Tibial artery (tissue), 4 donors: ENCODE measurements around the gene MARCHF4.

Experiments used
- DNase-seq, 2 donors: peaks; one replicate each; pipeline ENCODE4 v3.0.0-alpha.2; 2019
- H3K27ac ChIP-seq, 2 donors: fragments of 200-600 bp; sonication (generic) in 1 of 2; 1 replicate in 1 of 2; 2 replicates in 1 of 2; pipeline ENCODE4 v1.5.1; 2018 to 2019; ENCODE audit warnings: mild to moderate bottlenecking in 1 of 2
- H3K27me3 ChIP-seq, 2 donors: fragments of 200-600 bp; sonication (generic) in 1 of 2; one replicate each; pipeline versions ENCODE4 v1.5.1 to v1.6.0; 2016 to 2019
- H3K36me3 ChIP-seq, 3 donors: fragments of 200-600 bp; sonication (generic) in 2 of 3; one replicate each; pipeline ENCODE4 v1.5.1; 2016 to 2019; ENCODE audit warnings: mild to moderate bottlenecking in 2 of 3
- H3K4me1 ChIP-seq, 4 donors: fragments of 200-600 bp; sonication (generic) in 2 of 4; 1 replicate in 3 of 4; 2 replicates in 1 of 4; pipeline ENCODE4 v1.5.1; 2016 to 2019
- H3K4me3 ChIP-seq, 2 donors: fragments of 200-600 bp; sonication (generic) in 1 of 2; 1 replicate in 1 of 2; 2 replicates in 1 of 2; pipeline ENCODE4 v1.5.1; 2018 to 2019; ENCODE audit warnings: mild to moderate bottlenecking in 2 of 2
- H3K9me3 ChIP-seq, 3 donors: fragments of 200-600 bp; sonication (generic) in 1 of 3; one replicate each; pipeline ENCODE4 v1.5.1; 2016 to 2019
- CTCF ChIP-seq, 2 experiments: fragments of 200-600 bp in 1 of 2; fragments of 450-650 bp in 1 of 2; IDR thresholded peaks; one replicate each; pipeline ENCODE4 v1.5.1; 2017 to 2019; ENCODE audit warnings: antibody characterized with exemption in 2 of 2, mild to moderate bottlenecking in 1 of 2, moderate library complexity in 1 of 2
- intact Hi-C: fragments of 100-400 bp; cut with DNase I; formaldehyde crosslinking; loops from one replicate; pipeline ENCODE4 v1.15.0; 2023; ENCODE audit warnings: low total_unique reads

Gene MARCHF4

DNA sequence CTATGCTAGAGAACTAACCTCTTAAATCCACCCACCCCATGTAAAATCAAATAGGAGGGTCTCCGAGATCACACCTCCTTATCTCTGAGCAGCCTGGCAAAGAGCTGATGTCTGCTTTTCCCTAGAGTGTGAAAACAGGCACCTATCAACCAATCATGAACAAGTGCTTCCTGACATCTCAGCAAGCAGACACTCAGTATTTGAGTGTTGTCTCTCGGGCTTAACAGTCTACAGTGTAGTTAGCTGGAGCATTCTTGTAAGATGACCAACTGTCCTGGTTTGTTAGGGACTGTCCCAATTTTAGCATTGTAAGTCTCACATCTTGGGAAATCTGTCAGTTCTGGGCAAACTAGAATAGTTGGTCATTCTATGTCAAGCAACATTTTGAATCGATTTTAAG lies 26.4 kb downstream of the MARCHF4 start:
- TF ChIP-seq CTCF (IDR thresholded peaks at IDR 0.05), result no peak
- Histone ChIP-seq H3K4me3 (no peak overlapping the region), H3K36me3 (no peaks in the 10 kb centered on the region), H3K27ac (no peak overlapping the region), H3K27me3 (no peaks in the 10 kb centered on the region), H3K9me3 (no peaks in the 10 kb centered on the region), H3K4me1 (peaks cover 0 to 5% (median under 1%) of the 10 kb centered on the region in 4 donors)
- intact Hi-C loops, result no loop called here
- no peak for DNase-seq

GRCh38 chr2:216344950-216345300 lies 27.4 kb downstream of the MARCHF4 start:
- no peaks in the 10 kb centered on the region for H3K27me3 ChIP-seq
- no peak overlapping the region for H3K27ac ChIP-seq
- no peaks in the 10 kb centered on the region for H3K36me3 ChIP-seq
- no peak for TF ChIP-seq CTCF (IDR thresholded peaks at IDR 0.05)
- intact Hi-C loops, result no loop called here
- H3K4me3 ChIP-seq, result no peak overlapping the region
- peaks cover 0 to 15% (median 6%) of the 10 kb centered on the region in 4 donors for H3K4me1 ChIP-seq
- DNase-seq, result no peak
- no peaks in the 10 kb centered on the region for H3K9me3 ChIP-seq

DNA sequence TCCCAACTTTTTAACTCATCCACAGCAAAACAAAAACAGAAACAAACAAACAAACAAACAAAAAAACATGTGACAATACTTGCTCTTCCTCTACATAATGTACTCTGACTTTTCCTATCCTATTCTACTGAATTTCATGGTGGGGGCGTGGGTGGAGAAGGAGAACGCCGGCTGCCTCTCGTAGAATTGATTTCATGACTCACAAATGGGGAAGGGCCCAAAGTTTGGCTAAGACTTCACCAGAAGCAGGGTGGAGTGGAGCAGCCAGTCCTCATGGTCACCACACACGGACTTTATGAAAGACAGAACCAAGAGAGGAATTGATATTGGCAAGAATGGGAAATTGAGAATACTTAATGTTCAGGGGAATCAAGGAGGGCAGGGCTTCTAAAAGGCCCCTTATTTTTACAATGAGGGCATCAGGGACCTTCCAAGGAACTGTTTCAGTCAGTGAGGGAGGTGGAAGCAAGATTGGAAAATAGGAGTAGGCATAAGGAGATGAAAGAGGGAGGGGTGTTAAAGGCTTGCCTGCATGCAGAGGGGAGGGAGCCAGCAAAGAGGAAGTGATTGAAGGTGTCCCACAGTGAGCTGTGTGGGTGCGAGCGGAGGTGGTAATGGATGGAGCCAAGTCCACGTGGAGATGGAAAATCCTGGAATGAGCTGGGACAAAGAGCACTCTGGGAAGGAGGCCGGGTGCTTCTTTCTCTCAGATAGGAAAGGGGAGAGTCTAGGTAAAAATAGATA lies 27.9 kb downstream of the MARCHF4 start:
- Histone ChIP-seq H3K4me1 (peaks cover 0 to 20% (median 11%) of the 10 kb centered on the region in 4 donors), H3K27ac (no peak overlapping the region), H3K9me3 (no peaks in the 10 kb centered on the region), H3K4me3 (no peak overlapping the region), H3K36me3 (no peaks in the 10 kb centered on the region), H3K27me3 (no peaks in the 10 kb centered on the region)
- no peak for TF ChIP-seq CTCF (IDR thresholded peaks at IDR 0.05)
- DNase-seq, result no peak
- intact Hi-C loops, result no loop called here

DNA sequence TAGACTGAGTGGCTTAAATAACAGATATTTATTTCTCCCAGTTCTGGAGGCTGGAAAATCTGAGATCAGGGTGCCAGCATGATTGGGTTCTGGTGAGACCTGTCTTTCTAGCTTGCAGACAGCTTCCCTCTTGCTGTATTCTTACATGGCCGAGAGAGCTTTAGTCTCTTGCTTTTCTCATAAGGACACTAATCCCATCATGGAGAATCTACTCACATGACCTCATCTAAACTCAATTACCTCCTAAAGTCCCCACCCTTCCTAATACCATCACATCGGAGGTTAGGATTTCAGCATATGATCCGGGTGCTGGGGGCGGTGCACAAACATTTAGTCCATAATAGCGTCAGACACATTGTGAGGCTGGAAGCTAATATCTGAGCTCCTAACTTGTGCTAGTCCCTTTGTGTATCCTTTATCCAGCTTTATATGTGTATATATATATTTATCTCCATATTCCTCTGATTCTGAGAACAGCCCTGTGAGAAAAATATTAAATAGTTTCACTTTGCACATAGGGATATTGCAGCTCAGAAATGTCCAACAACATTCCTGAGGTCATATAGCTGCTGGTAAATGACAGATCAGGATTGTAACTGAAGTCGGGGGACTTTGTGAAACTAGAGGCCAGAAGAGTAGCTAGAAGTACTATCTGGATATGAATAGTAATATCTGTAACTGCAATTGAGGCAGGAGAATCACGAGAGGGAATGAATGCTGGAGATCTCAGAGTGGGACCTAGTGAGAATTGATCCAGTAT lies 28.9 kb downstream of the MARCHF4 start:
- no peak for TF ChIP-seq CTCF (IDR thresholded peaks at IDR 0.05)

DNA sequence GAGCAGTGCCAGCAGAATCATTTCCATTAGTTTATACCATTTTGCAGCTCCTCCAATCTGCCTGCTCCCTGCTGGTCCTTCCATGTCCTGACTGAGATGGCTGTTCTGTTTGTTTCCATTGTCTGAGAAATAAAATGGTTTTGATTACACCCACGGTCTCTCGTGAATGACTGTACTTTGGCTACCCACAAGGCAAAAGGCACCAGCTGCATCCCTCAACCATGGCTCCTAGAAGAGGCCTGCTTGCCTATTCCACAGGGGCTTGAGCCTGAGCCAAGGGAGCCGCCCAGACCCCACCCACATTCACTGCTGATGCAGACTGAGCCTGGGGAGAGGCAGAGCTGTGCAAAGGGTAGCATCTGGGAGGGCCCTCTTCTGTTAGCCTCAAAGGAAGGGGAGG lies 31.2 kb downstream of the MARCHF4 start:
- H3K9me3 ChIP-seq, result no peaks in the 10 kb centered on the region
- no peaks in the 10 kb centered on the region for H3K36me3 ChIP-seq
- H3K4me1 ChIP-seq, result peaks cover 0 to 22% (median 12%) of the 10 kb centered on the region in 4 donors
- H3K27ac ChIP-seq, result no peak overlapping the region
- no peak overlapping the region for H3K4me3 ChIP-seq
- no peak for DNase-seq
- no peaks in the 10 kb centered on the region for H3K27me3 ChIP-seq
- intact Hi-C loops, result no loop called here
- no peak for TF ChIP-seq CTCF (IDR thresholded peaks at IDR 0.05)

More for the DNA sequence above, 28.9 kb downstream of the MARCHF4 start:
- no peaks in the 10 kb centered on the region for H3K36me3 ChIP-seq
- H3K4me3 ChIP-seq, result no peak overlapping the region
- H3K27ac ChIP-seq, result no peak overlapping the region
- intact Hi-C loops, result no loop called here
- H3K4me1 ChIP-seq, result peaks cover 0 to 22% (median 12%) of the 10 kb centered on the region in 4 donors
- H3K27me3 ChIP-seq, result no peaks in the 10 kb centered on the region
- no peak for DNase-seq
- no peaks in the 10 kb centered on the region for H3K9me3 ChIP-seq
